H1 (cell line): Measurements from ENCODE around the gene RPS6KA6. TPM values are rescaled to one million over a fixed set of nuclear protein-coding genes. Genes with fewer than 3 reads are reported as not detected.

Source experiments
- CTCF ChIA-PET: fragments of 300-600 bp; sonication (Branson Sonifier 250); formaldehyde crosslinking; loops from one replicate; lab custom pipeline; 2021; ENCODE audit not compliant: partially characterized antibody; lab: Charles Lee
- POLR2A ChIA-PET: fragments of 300-600 bp; sonication (Branson Sonifier 250); formaldehyde crosslinking; loops from one replicate; lab custom pipeline; 2021; ENCODE audit warnings: inconsistent platforms; ENCODE audit not compliant: partially characterized antibody; lab: Charles Lee
- DNase-seq, 2 experiments: peaks; one replicate each; pipeline versions ENCODE4 v3.0.0 to v3.0.0-alpha.2; 2010 to 2022; ENCODE audit warnings: low spot score in 2 of 2, low read depth in 1 of 2, mixed read lengths in 1 of 2
- FAIRE-seq: peaks from 2 replicates; lab custom pipeline; 2011; peaks lifted over from hg19 to GRCh38; lab: Jason Lieb, UNC
- H2AFZ ChIP-seq: 2 replicates; pipeline ENCODE4 v1.8.1; 2012; ENCODE audit warnings: low read length, inconsistent platforms
- H2AK5ac ChIP-seq: 2 replicates; pipeline ENCODE4 v1.6.1; 2013; ENCODE audit warnings: low read depth, low read length
- H2BK120ac ChIP-seq: replicated peaks from 2 replicates; pipeline ENCODE3; 2013; ENCODE audit warnings: low read depth, low read length, inconsistent platforms
- H2BK12ac ChIP-seq: 2 replicates; pipeline ENCODE4 v1.6.1; 2013; ENCODE audit warnings: low read depth, low read length
- H2BK15ac ChIP-seq: 2 replicates; pipeline ENCODE4 v1.6.1; 2013; ENCODE audit warnings: low read length
- H2BK20ac ChIP-seq: 2 replicates; pipeline ENCODE4 v1.6.1; 2013; ENCODE audit warnings: low read length
- H2BK5ac ChIP-seq: 2 replicates; pipeline ENCODE4 v1.6.1; 2013; ENCODE audit warnings: low read depth, low read length
- H3K14ac ChIP-seq: 2 replicates; pipeline ENCODE4 v1.6.1; 2013; ENCODE audit warnings: inconsistent platforms; ENCODE audit not compliant: insufficient read length
- H3K18ac ChIP-seq: 2 replicates; pipeline ENCODE4 v1.6.1; 2013; ENCODE audit warnings: low read length; ENCODE audit errors: extremely low read depth
- H3K23ac ChIP-seq: 2 replicates; pipeline ENCODE4 v1.6.1; 2013; ENCODE audit warnings: inconsistent platforms; ENCODE audit not compliant: insufficient read length
- H3K23me2 ChIP-seq: 2 replicates; pipeline ENCODE4 v1.6.1; 2013; ENCODE audit warnings: low read depth, low read length
- H3K27ac ChIP-seq: 2 replicates; pipeline ENCODE4 v1.6.1; 2011; ENCODE audit warnings: low read depth, low read length, inconsistent platforms
- H3K27me3 ChIP-seq, 4 experiments: replicated peaks in 1 of 4; 1 replicate in 1 of 4; 2 replicates in 3 of 4; pipeline versions ENCODE4 v1.6.1 to v1.8.1; 2011 to 2013; ENCODE audit warnings: low read length in 3 of 4, mild to moderate bottlenecking in 3 of 4, inconsistent platforms in 2 of 4, mixed read lengths in 2 of 4, moderate library complexity in 1 of 4; ENCODE audit not compliant: control insufficient read depth in 3 of 4, insufficient read depth in 3 of 4; ENCODE audit errors: extremely low read depth in 1 of 4
- H3K36me3 ChIP-seq, 4 experiments: 2 replicates each; pipeline versions ENCODE4 v1.6.1 to v1.8.1; 2011 to 2013; ENCODE audit warnings: mild to moderate bottlenecking in 4 of 4, low read length in 3 of 4, moderate library complexity in 2 of 4, control low read depth in 1 of 4, inconsistent platforms in 1 of 4; ENCODE audit not compliant: insufficient read depth in 4 of 4, control insufficient read depth in 2 of 4
- H3K4ac ChIP-seq: replicated peaks from 2 replicates; pipeline ENCODE3; 2013; ENCODE audit warnings: low read length, low read depth, mixed read lengths, inconsistent platforms; ENCODE audit not compliant: insufficient read length
- H3K4me1 ChIP-seq, 4 experiments: replicated peaks in 1 of 4; 1 replicate in 1 of 4; 2 replicates in 3 of 4; pipeline versions ENCODE4 v1.6.1 to v1.8.1; 2011 to 2013; ENCODE audit warnings: low read length in 3 of 4, inconsistent platforms in 2 of 4, mixed read lengths in 1 of 4; ENCODE audit not compliant: insufficient read depth in 4 of 4, control insufficient read depth in 3 of 4
- H3K4me2 ChIP-seq, 2 experiments: 2 replicates each; pipeline versions ENCODE4 v1.6.1 to v1.8.1; 2011 to 2013; ENCODE audit warnings: low read depth in 2 of 2, low read length in 2 of 2, control low read depth in 1 of 2, inconsistent platforms in 1 of 2, mild to moderate bottlenecking in 1 of 2; ENCODE audit not compliant: insufficient read depth in 1 of 2
- H3K4me3 ChIP-seq, 4 experiments: fragments of 200-600, 300-600 bp in 1 of 4; sonication (generic), shearing (Covaris generic), sonication (Bioruptor Twin) in 1 of 4; 2 replicates each; pipeline versions ENCODE4 v1.5.1 to v1.8.1; 2011 to 2016; ENCODE audit warnings: low read length in 4 of 4, low read depth in 3 of 4, control low read depth in 2 of 4, inconsistent platforms in 2 of 4, mild to moderate bottlenecking in 2 of 4, mixed read lengths in 1 of 4, moderate library complexity in 1 of 4; ENCODE audit not compliant: insufficient read depth in 2 of 4; ENCODE audit errors: extremely low read depth in 1 of 4
- H3K56ac ChIP-seq: replicated peaks from 2 replicates; pipeline ENCODE3; 2013; ENCODE audit warnings: low read depth, mild to moderate bottlenecking, mixed read lengths, low read length, inconsistent platforms; ENCODE audit not compliant: insufficient read length
- H3K79me1 ChIP-seq: 2 replicates; pipeline ENCODE4 v1.6.1; 2013; ENCODE audit warnings: low read depth, low read length, control low read depth
- H3K79me2 ChIP-seq, 2 experiments: 2 replicates each; pipeline versions ENCODE4 v1.6.1 to v1.8.1; 2012 to 2013; ENCODE audit warnings: low read length in 2 of 2, mild to moderate bottlenecking in 2 of 2, inconsistent platforms in 1 of 2; ENCODE audit not compliant: insufficient read depth in 2 of 2, control insufficient read depth in 1 of 2
- H3K9ac ChIP-seq, 4 experiments: replicated peaks in 1 of 4; 1 replicate in 1 of 4; 2 replicates in 3 of 4; pipeline versions ENCODE4 v1.6.1 to v1.8.1; 2011 to 2013; ENCODE audit warnings: low read depth in 3 of 4, low read length in 3 of 4, control low read depth in 2 of 4, mild to moderate bottlenecking in 2 of 4, moderate library complexity in 2 of 4, inconsistent platforms in 1 of 4; ENCODE audit errors: extremely low read depth in 1 of 4
- H3K9me3 ChIP-seq, 2 experiments: 2 replicates each; pipeline versions ENCODE4 v1.6.1 to v1.8.1; 2012 to 2013; ENCODE audit warnings: mild to moderate bottlenecking in 2 of 2, moderate library complexity in 2 of 2, control low read depth in 1 of 2, inconsistent platforms in 1 of 2, low read depth in 1 of 2, low read length in 1 of 2, mixed read lengths in 1 of 2; ENCODE audit not compliant: insufficient read depth in 2 of 2
- H4K20me1 ChIP-seq, 2 experiments: replicated peaks in 1 of 2; 2 replicates each; pipeline versions ENCODE3 to v1.8.1; 2011 to 2013; ENCODE audit warnings: inconsistent platforms in 2 of 2, low read length in 2 of 2, mild to moderate bottlenecking in 1 of 2; ENCODE audit not compliant: insufficient read depth in 2 of 2, control insufficient read depth in 1 of 2
- H4K5ac ChIP-seq: 2 replicates; pipeline ENCODE4 v1.6.1; 2013; ENCODE audit warnings: low read length, low read depth, mixed read lengths, inconsistent platforms; ENCODE audit not compliant: insufficient read length
- H4K8ac ChIP-seq: 2 replicates; pipeline ENCODE4 v1.8.0; 2013; ENCODE audit warnings: mild to moderate bottlenecking, moderate library complexity, low read length, inconsistent platforms; ENCODE audit not compliant: insufficient read depth; ENCODE audit errors: extremely low read depth
- H4K91ac ChIP-seq: replicated peaks from 2 replicates; pipeline ENCODE3; 2013; ENCODE audit warnings: low read length, mixed read lengths, inconsistent platforms; ENCODE audit not compliant: insufficient read length
- CTBP2 ChIP-seq: IDR thresholded peaks from 2 replicates; pipeline ENCODE4 v1.7.0; 2011; ENCODE audit warnings: borderline replicate concordance, mild to moderate bottlenecking, moderate library complexity, mixed read lengths, low read length; ENCODE audit not compliant: insufficient read depth, insufficient read length
- EP300 ChIP-seq, 2 experiments: IDR thresholded peaks; 1 replicate in 1 of 2; 2 replicates in 1 of 2; pipeline ENCODE4 v1.6.1; 2011 to 2012; ENCODE audit warnings: low read depth in 2 of 2, low read length in 2 of 2, mild to moderate bottlenecking in 2 of 2, borderline replicate concordance in 1 of 2, inconsistent platforms in 1 of 2, moderate library complexity in 1 of 2
- GTF2F1 ChIP-seq: IDR thresholded peaks from 2 replicates; pipeline ENCODE4 v1.6.1; 2012; ENCODE audit warnings: low read depth, low read length, improper control_type of control experiment, borderline replicate concordance
- SP1 ChIP-seq: IDR thresholded peaks from 2 replicates; pipeline ENCODE4 v1.6.1; 2011; ENCODE audit warnings: low read depth, low read length
- SP4 ChIP-seq: IDR thresholded peaks from 2 replicates; pipeline ENCODE4 v1.6.1; 2012; ENCODE audit warnings: low read length, inconsistent platforms
- SUZ12 ChIP-seq: fragments of 200-600 bp; sonication (generic); IDR thresholded peaks from 2 replicates; pipeline ENCODE4 v1.6.1; 2012; ENCODE audit warnings: mild to moderate bottlenecking, inconsistent platforms, low read length, moderate library complexity, mixed read lengths
- WGBS, 2 experiments: shearing (Covaris generic) in 1 of 2; methylation state at CpG; one replicate each; pipeline versions ENCODE4 v1.1.6 to v1.1.7; 2013 to 2015; ENCODE audit warnings: low lambda C conversion rate in 2 of 2, mixed read lengths in 2 of 2, inconsistent platforms in 1 of 2, low coverage in 1 of 2, missing lambda C conversion rate in 1 of 2; ENCODE audit not compliant: insufficient replicate concordance in 2 of 2, insufficient coverage in 1 of 2, insufficient read length in 1 of 2; ENCODE audit errors: extremely low coverage in 1 of 2, missing lambda C conversion rate in 1 of 2; 5-methylcytosine and 5-hydroxymethylcytosine counted together
- polyA plus RNA-seq, 7 experiments: library from polyadenylated mRNA; depleted of rRNA in 3 of 7; stranded (reverse) in 5 of 7; unstranded in 2 of 7; fragments of >200 nt in 5 of 7; fragments of 200-250 nt in 2 of 7; gene quantifications; 1 replicate in 5 of 7; 2 replicates in 1 of 7; 4 replicates in 1 of 7; pipeline versions ENCODE4 v1.2.1 to v1.2.3, GENCODE V29; 2011 to 2013; ENCODE audit warnings: missing spikeins in 2 of 7, mixed read lengths in 2 of 7
- total RNA-seq: library from RNA; stranded (reverse); fragmentation: NEBNext Ultra II Directional; extraction: Animal tissue kit (Norgen Biotek cat#: 25700); gene quantifications from 2 replicates; pipeline ENCODE4 v1.2.1, GENCODE V29; 2021

The RPS6KA6 gene
- total and polyA plus RNA-seq, 2 of the 8 experiments (the other 6 are each of a cell fraction or from before 2014, with no cell fraction given), result 3.5 to 14.6 TPM

DNA sequence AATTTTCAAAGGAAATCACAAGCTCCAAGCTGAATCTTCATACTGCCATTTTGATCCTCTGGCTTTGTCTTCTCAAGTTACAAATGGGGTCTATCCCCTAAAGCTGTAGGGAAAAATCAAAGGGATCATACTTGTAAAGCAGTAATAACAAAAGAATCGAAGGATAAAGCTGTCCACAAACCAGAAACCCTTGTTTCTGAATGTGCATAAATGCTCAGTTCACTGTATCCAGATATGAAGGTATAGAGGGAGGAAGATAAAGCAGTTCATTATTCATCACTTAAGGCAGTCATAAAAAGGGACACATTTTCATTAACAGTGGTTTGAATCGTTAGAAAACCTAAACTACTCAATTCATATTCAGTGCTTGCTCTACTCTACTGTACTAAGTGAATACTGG lies 33.2 kb upstream of the RPS6KA6 start:
- H3K4ac ChIP-seq, result no peak overlapping the region
- no peaks in the 10 kb centered on the region for H3K36me3 ChIP-seq
- no peaks in the 10 kb centered on the region for H3K27me3 ChIP-seq
- H2BK120ac ChIP-seq, result no peak overlapping the region
- no peak overlapping the region for H2BK12ac ChIP-seq
- H3K79me1 ChIP-seq, result no peaks in the 10 kb centered on the region
- H3K9me3 ChIP-seq, result no peaks in the 10 kb centered on the region
- ChIA-PET POLR2A (no interaction called here), CTCF (no interaction called here)
- H2BK20ac ChIP-seq, result no peak overlapping the region
- H3K56ac ChIP-seq, result no peak overlapping the region
- DNase-seq (no peak), FAIRE-seq (no peak)
- H2BK5ac ChIP-seq, result no peak overlapping the region
- no peak overlapping the region for H3K14ac ChIP-seq
- no peak overlapping the region for H4K5ac ChIP-seq
- H3K23ac ChIP-seq, result no peak overlapping the region
- H3K27ac ChIP-seq, result no peak overlapping the region
- 96% methylated on average over 2 of the region's 2 CpGs; no CpG with 5 or more reads in 1 of the 2 experiments for WGBS, 2 experiments
- no peak overlapping the region for H3K4me3 ChIP-seq
- no peak overlapping the region for H2AK5ac ChIP-seq
- no peak overlapping the region for H4K91ac ChIP-seq
- no peaks in the 10 kb centered on the region for H3K79me2 ChIP-seq
- H2AFZ ChIP-seq, result no peak overlapping the region
- TF ChIP-seq SP1, result no peak
- no peak for TF ChIP-seq CTBP2
- no peak for TF ChIP-seq EP300 (IDR thresholded peaks at IDR 0.05; ENCODE audit: borderline replicate concordance in 1 of 2, low read depth in 2 of 2, low read length in 2 of 2)
- no peak for TF ChIP-seq GTF2F1
- no peak for TF ChIP-seq SP4
- no peak for TF ChIP-seq SUZ12
- H3K4me1 ChIP-seq, result peaks cover 0 to 2% (median 0%) of the 10 kb centered on the region in 4 experiments; a peak in 2 of 7 replicates
- H4K8ac ChIP-seq, result no peak overlapping the region
- no peaks in the 10 kb centered on the region for H3K23me2 ChIP-seq
- H4K20me1 ChIP-seq, result no peaks in the 10 kb centered on the region
- no peak overlapping the region for H3K9ac ChIP-seq
- H2BK15ac ChIP-seq, result no peak overlapping the region
- no peak overlapping the region for H3K18ac ChIP-seq
- no peak overlapping the region for H3K4me2 ChIP-seq
